DOHH2 (cell line): ENCODE data around the gene PRKAR1B.

ENCODE experiments used
- EZH2phosphoT487 ChIP-seq: fragments of 200-600 bp; sonication (generic); IDR thresholded peaks from 2 replicates; pipeline ENCODE4 v1.6.1; 2017; ENCODE audit warnings: borderline replicate concordance, mild to moderate bottlenecking, antibody characterized with exemption, low read length, moderate library complexity, mixed read lengths
- TF ChIP-seq, protein P1 (sequence below): fragments of 200-600 bp; sonication (generic); IDR thresholded peaks from one replicate; pipeline ENCODE4 v1.5.1; 2014; ENCODE audit warnings: antibody characterized with exemption, mild to moderate bottlenecking, low read depth, low read length; ENCODE audit not compliant: poor library complexity, severe bottlenecking

- TF ChIP-seq, protein P1, sequence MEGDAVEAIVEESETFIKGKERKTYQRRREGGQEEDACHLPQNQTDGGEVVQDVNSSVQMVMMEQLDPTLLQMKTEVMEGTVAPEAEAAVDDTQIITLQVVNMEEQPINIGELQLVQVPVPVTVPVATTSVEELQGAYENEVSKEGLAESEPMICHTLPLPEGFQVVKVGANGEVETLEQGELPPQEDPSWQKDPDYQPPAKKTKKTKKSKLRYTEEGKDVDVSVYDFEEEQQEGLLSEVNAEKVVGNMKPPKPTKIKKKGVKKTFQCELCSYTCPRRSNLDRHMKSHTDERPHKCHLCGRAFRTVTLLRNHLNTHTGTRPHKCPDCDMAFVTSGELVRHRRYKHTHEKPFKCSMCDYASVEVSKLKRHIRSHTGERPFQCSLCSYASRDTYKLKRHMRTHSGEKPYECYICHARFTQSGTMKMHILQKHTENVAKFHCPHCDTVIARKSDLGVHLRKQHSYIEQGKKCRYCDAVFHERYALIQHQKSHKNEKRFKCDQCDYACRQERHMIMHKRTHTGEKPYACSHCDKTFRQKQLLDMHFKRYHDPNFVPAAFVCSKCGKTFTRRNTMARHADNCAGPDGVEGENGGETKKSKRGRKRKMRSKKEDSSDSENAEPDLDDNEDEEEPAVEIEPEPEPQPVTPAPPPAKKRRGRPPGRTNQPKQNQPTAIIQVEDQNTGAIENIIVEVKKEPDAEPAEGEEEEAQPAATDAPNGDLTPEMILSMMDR = no peak
- TF ChIP-seq EZH2phosphoT487 = no peak
Observed at GRCh38 chr7:645606-646005, 81.5 kb downstream of the PRKAR1B start.
